Upper lobe of left lung (tissue), 6 donors: ENCODE measurements around the gene OLIG2. TPM values are rescaled to one million over a fixed set of nuclear protein-coding genes. Genes with fewer than 3 reads are reported as not detected.

Experiments
- ATAC-seq, 2 donors: fragments of 200-7000 bp; cut with Tn5 transposase; one replicate each; pipeline ENCODE4 v1.9.1; 2022; ENCODE audit warnings: mild to moderate bottlenecking in 2 of 2, moderate library complexity in 2 of 2; ENCODE audit not compliant: low FRiP score in 2 of 2
- DNase-seq, 2 donors: peaks; one replicate each; pipeline ENCODE4 v3.0.0-alpha.2; 2019 to 2020
- H3K27ac ChIP-seq, 4 donors: fragments of 200-600 bp; sonication (generic); one replicate each; pipeline ENCODE4 v1.5.1; 2016 to 2019
- H3K27me3 ChIP-seq, 4 donors: fragments of 200-600 bp; sonication (generic); one replicate each; pipeline ENCODE4 v1.5.1; 2017 to 2019
- H3K36me3 ChIP-seq, 4 donors: fragments of 200-600 bp; sonication (generic); one replicate each; pipeline ENCODE4 v1.5.1; 2016 to 2019
- H3K4me1 ChIP-seq, 4 donors: fragments of 200-600 bp; sonication (generic); one replicate each; pipeline ENCODE4 v1.5.1; 2018 to 2019
- H3K4me3 ChIP-seq, 4 donors: fragments of 200-600 bp; sonication (generic); one replicate each; pipeline ENCODE4 v1.5.1; 2017 to 2019; ENCODE audit warnings: mild to moderate bottlenecking in 2 of 4, moderate library complexity in 1 of 4
- H3K9me3 ChIP-seq, 4 donors: fragments of 200-600 bp; sonication (generic); one replicate each; pipeline ENCODE4 v1.5.1; 2018 to 2019
- CTCF ChIP-seq, 6 experiments: fragments of 450-650 bp in 4 of 6; fragments of 200-600 bp in 2 of 6; sonication (generic) in 2 of 6; IDR thresholded peaks; one replicate each; pipeline ENCODE4 v1.5.1; 2016 to 2019; ENCODE audit warnings: antibody characterized with exemption in 6 of 6
- EP300 ChIP-seq, 4 donors: sonication (generic); formaldehyde crosslinking; IDR thresholded peaks; one replicate each; pipeline ENCODE4 v1.5.1; 2017; ENCODE audit warnings: antibody characterized with exemption in 4 of 4, control low read depth in 2 of 4
- POLR2A ChIP-seq, 4 donors: fragments of 450-650 bp; IDR thresholded peaks; one replicate each; pipeline ENCODE4 v1.5.1; 2016 to 2017; ENCODE audit warnings: antibody characterized with exemption in 4 of 4, mild to moderate bottlenecking in 2 of 4
- POLR2AphosphoS5 ChIP-seq, 2 donors: sonication (generic); formaldehyde crosslinking; IDR thresholded peaks; one replicate each; pipeline ENCODE4 v1.5.1; 2017; ENCODE audit warnings: antibody characterized with exemption in 2 of 2
- WGBS, 2 donors: methylation state at CpG; one replicate each; pipeline ENCODE4 v1.1.5; 2017 to 2018; 5-methylcytosine and 5-hydroxymethylcytosine counted together
- total RNA-seq, 6 donors: library from RNA; depleted of rRNA in 4 of 6; stranded (reverse); fragments of >200 nt in 4 of 6; gene quantifications; one replicate each; pipeline versions ENCODE4 v1.1.0 to v1.2.1, GENCODE V29; 2016 to 2021
- donor health status: DM: no; HTN: no; CAD: no; lungs with moderate emphysema.
- donor health status: DM: no; HTN: yes; CAD: no; lungs with severe emphysema.

The OLIG2 gene
- total RNA-seq, 6 donors from 2014 or later: not detected

DNA sequence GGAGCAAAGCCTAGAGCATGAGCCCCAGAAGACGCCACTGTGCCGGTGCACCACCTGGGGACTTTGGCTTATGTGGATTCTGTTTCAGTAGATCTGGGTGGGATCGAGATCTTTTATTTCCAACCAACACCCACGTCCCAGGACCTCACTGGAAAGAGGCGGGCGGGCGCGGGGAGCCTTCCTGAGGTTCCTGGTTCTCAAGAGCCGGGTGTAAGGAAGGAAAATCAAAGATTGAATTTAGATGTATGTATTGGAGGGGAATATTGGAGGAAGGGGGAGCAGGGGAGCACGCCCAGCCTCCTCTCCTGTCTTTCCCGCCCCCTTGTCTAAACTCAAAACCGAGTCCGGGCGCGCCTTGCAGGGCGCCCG, 6.2 kb upstream of the OLIG2 start:
- H3K4me3 ChIP-seq: peak overlapping the region in 3 of 4 donors; percentile 6 to 37 (median 23)
- no peaks in the 10 kb centered on the region for H3K36me3 ChIP-seq
- 5 to 11% methylated on average over 17 of the region's 17 CpGs for WGBS, 2 donors
- H3K27me3 ChIP-seq: peaks cover 0 to 65% (median 34%) of the 10 kb centered on the region in 4 donors
- no peak overlapping the region for H3K27ac ChIP-seq
- TF ChIP-seq POLR2A (IDR thresholded peaks at IDR 0.05) (no peak), EP300 (IDR thresholded peaks at IDR 0.05) (no peak), CTCF (IDR thresholded peaks at IDR 0.05) (no peak), POLR2AphosphoS5 (IDR thresholded peaks at IDR 0.05) (no peak)
- H3K9me3 ChIP-seq: no peaks in the 10 kb centered on the region
- no peak for DNase-seq
- ATAC-seq: no peak
- peaks cover 23 to 35% (median 29%) of the 10 kb centered on the region in 4 donors for H3K4me1 ChIP-seq

- H3K4me3 ChIP-seq: peak overlapping the region in 3 of 4 donors; percentile 6 to 37 (median 23)
- TF ChIP-seq EP300 (IDR thresholded peaks at IDR 0.05): no peak
- no peak for TF ChIP-seq POLR2AphosphoS5 (IDR thresholded peaks at IDR 0.05)
- TF ChIP-seq POLR2A (IDR thresholded peaks at IDR 0.05): no peak
- TF ChIP-seq CTCF (IDR thresholded peaks at IDR 0.05): no peak
- DNase-seq: peak in 1 of 2 donors; percentile 83
- no peak for ATAC-seq
- peaks cover 0 to 70% (median 37%) of the 10 kb centered on the region in 4 donors for H3K27me3 ChIP-seq
- peaks cover 23 to 38% (median 30%) of the 10 kb centered on the region in 4 donors for H3K4me1 ChIP-seq
- no peaks in the 10 kb centered on the region for H3K9me3 ChIP-seq
- 3 to 4% methylated on average over 5 to 24 of the region's 55 CpGs for WGBS, 2 donors
- no peak overlapping the region for H3K27ac ChIP-seq
- H3K36me3 ChIP-seq: no peaks in the 10 kb centered on the region
Measured at GRCh38 chr21:33019885-33020557, 5.7 kb upstream of the OLIG2 start.

DNA sequence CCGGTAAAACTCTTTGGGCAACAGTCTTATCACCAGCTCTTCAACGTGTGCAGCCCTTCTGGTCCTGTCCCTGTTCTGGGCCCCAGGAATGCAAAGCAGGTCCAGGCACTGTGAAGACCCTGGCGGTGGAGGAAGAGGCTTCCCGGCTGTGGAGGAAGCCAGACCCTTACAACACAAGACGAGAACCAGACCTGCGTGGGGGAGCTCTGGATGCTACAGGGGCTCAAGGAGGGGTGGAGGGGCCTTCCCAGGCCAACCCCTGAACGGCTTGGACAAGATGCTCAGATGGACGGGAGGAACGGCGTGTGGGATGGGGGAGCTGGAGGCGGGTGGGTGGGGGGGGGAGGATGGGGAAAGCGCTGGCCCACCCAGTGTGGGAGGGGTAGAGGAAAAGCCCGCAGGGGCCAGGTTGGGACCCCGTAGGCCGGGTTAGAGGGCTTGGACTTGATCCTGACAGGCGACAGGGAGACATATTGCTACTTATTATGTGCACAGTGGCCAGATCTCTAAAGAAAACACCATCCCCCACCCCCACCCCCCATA, 5.1 kb upstream of the OLIG2 start:
- TF ChIP-seq POLR2AphosphoS5 (IDR thresholded peaks at IDR 0.05) (no peak), EP300 (IDR thresholded peaks at IDR 0.05) (no peak), POLR2A (IDR thresholded peaks at IDR 0.05) (no peak), CTCF (IDR thresholded peaks at IDR 0.05) (no peak)
- H3K4me3 ChIP-seq: no peak overlapping the region
- peaks cover 0 to 76% (median 44%) of the 10 kb centered on the region in 4 donors for H3K27me3 ChIP-seq
- H3K9me3 ChIP-seq: no peaks in the 10 kb centered on the region
- H3K27ac ChIP-seq: no peak overlapping the region
- ATAC-seq (no peak), DNase-seq (no peak)
- H3K36me3 ChIP-seq: no peaks in the 10 kb centered on the region
- peaks cover 24 to 44% (median 32%) of the 10 kb centered on the region in 4 donors for H3K4me1 ChIP-seq
- WGBS, 2 donors: 6% methylated on average over 16 of the region's 16 CpGs; no CpG with 5 or more reads in 1 of the 2 donors

- 0 to 18% methylated on average over 1 to 11 of the region's 11 CpGs for WGBS, 2 donors
Measured at GRCh38 chr21:33021150-33021549, 4.6 kb upstream of the OLIG2 start.

More at GRCh38 chr21:33021150-33021549, 4.6 kb upstream of the OLIG2 start:
- Histone ChIP-seq H3K27ac (no peak overlapping the region), H3K27me3 (peaks cover 0 to 81% (median 49%) of the 10 kb centered on the region in 4 donors), H3K4me1 (peaks cover 26 to 49% (median 36%) of the 10 kb centered on the region in 4 donors), H3K9me3 (no peaks in the 10 kb centered on the region), H3K36me3 (no peaks in the 10 kb centered on the region), H3K4me3 (no peak overlapping the region)
- TF ChIP-seq CTCF (IDR thresholded peaks at IDR 0.05): no peak
- no peak for TF ChIP-seq POLR2AphosphoS5 (IDR thresholded peaks at IDR 0.05)
- TF ChIP-seq EP300 (IDR thresholded peaks at IDR 0.05): no peak
- no peak for TF ChIP-seq POLR2A (IDR thresholded peaks at IDR 0.05)
- DNase-seq: no peak
- ATAC-seq: no peak
